ENCODE data around the gene LCE3D. TPM values are rescaled to one million over a fixed set of nuclear protein-coding genes. Genes with fewer than 3 reads are reported as not detected.
"Not testable (repeated sequence)": the region's sequence is repeated elsewhere in the genome, so short reads cannot be mapped to it uniquely, and the experiment has no call there.

The LCE3D gene
- total RNA-seq, 4 donors from 2014 or later = not detected

- Histone ChIP-seq H3K4me1 (no peaks in the 10 kb centered on the region), H3K4me3 (no peak overlapping the region), H3K27me3 (no peaks in the 10 kb centered on the region), H3K36me3 (no peaks in the 10 kb centered on the region), H3K9me3 (peaks cover 0 to 4% (median 0%) of the 10 kb centered on the region in 4 donors), H3K27ac (no peak overlapping the region)
- DNase-seq (ENCODE audit: low spot score in 2 of 2) = no peak
- no peak for TF ChIP-seq CTCF (IDR thresholded peaks at IDR 0.05)
- no peak for TF ChIP-seq POLR2A (IDR thresholded peaks at IDR 0.05)
- TF ChIP-seq EP300 (IDR thresholded peaks at IDR 0.05) = no peak
- 88 to 91% methylated on average over 2 of the region's 2 CpGs for WGBS, 2 donors
Observed at GRCh38 chr1:152577168-152577567, 3.1 kb downstream of the LCE3D start.

- Histone ChIP-seq H3K27me3 (no peaks in the 10 kb centered on the region), H3K9me3 (peaks cover 0 to 18% (median 2%) of the 10 kb centered on the region in 4 donors), H3K4me1 (no peaks in the 10 kb centered on the region), H3K36me3 (no peaks in the 10 kb centered on the region), H3K4me3 (no peak within 1 kb of the TSS), H3K27ac (no peak within 1 kb of the TSS)
- TF ChIP-seq EP300 (IDR thresholded peaks at IDR 0.05) (no peak), CTCF (IDR thresholded peaks at IDR 0.05) (no peak), POLR2A (IDR thresholded peaks at IDR 0.05) (no peak)
- 61 to 71% methylated on average over 1 of the region's 1 CpG for WGBS, 2 donors
- no peak for DNase-seq (ENCODE audit: low spot score in 2 of 2)
Observed at GRCh38 chr1:152566681-152567080, 13.6 kb downstream of the LCE3D start, which contains the start of gene LCE3E. LCE3E (minus strand) TSS chr1:152566780; CDS start chr1:152566208, 572 bp downstream.

GRCh38 chr1:152565535-152566215 lies 14.6 kb downstream of the LCE3D start:
- H3K4me1 ChIP-seq = no peaks in the 10 kb centered on the region
- no peaks in the 10 kb centered on the region for H3K36me3 ChIP-seq
- no peak for DNase-seq (ENCODE audit: low spot score in 2 of 2)
- H3K9me3 ChIP-seq = peaks cover 0 to 14% (median 2%) of the 10 kb centered on the region in 4 donors
- no peak for TF ChIP-seq POLR2A (IDR thresholded peaks at IDR 0.05)
- no peak for TF ChIP-seq EP300 (IDR thresholded peaks at IDR 0.05)
- no peak for TF ChIP-seq CTCF (IDR thresholded peaks at IDR 0.05)
- H3K27me3 ChIP-seq = no peaks in the 10 kb centered on the region
- no peak overlapping the region for H3K4me3 ChIP-seq
- 71 to 86% methylated on average over 4 to 14 of the region's 14 CpGs for WGBS, 2 donors
- no peak overlapping the region for H3K27ac ChIP-seq

- no peak overlapping the region for H3K27ac ChIP-seq
- TF ChIP-seq EP300 (IDR thresholded peaks at IDR 0.05) (no peak), CTCF (IDR thresholded peaks at IDR 0.05) (no peak), POLR2A (IDR thresholded peaks at IDR 0.05) (no peak)
- H3K36me3 ChIP-seq = no peaks in the 10 kb centered on the region
- DNase-seq (ENCODE audit: low spot score in 2 of 2) = no peak
- no peaks in the 10 kb centered on the region for H3K4me1 ChIP-seq
- H3K27me3 ChIP-seq = no peaks in the 10 kb centered on the region
- no peak overlapping the region for H3K4me3 ChIP-seq
- H3K9me3 ChIP-seq = peaks cover 0 to 14% (median 2%) of the 10 kb centered on the region in 4 donors
- 64 to 68% methylated on average over 2 of the region's 2 CpGs for WGBS, 2 donors
Observed at GRCh38 chr1:152565115-152565514, 15.2 kb downstream of the LCE3D start.

- DNase-seq (ENCODE audit: low spot score in 2 of 2); H3K36me3 ChIP-seq; H3K27me3 ChIP-seq; H3K4me3 ChIP-seq; H3K27ac ChIP-seq; H3K4me1 ChIP-seq: not testable (repeated sequence)
- H3K9me3 ChIP-seq = peaks cover 0 to 13% (median 0%) of the 10 kb centered on the region in 4 donors
- WGBS, 2 donors = 80 to 100% methylated on average over 1 of the region's 1 CpG
Observed at GRCh38 chr1:152548358-152548757, 32.0 kb downstream of the LCE3D start.

Measured in tibial nerve (tissue), 4 donors.